ENCODE results near the gene GSE1. TPM values are rescaled to one million over a fixed set of nuclear protein-coding genes. Genes with fewer than 3 reads are reported as not detected.

GSE1 gene
- total RNA-seq, 4 donors from 2014 or later: 54.2 to 155 (median 71.9) TPM

GRCh38 chr16:85602402-85603202 is 10.5 kb upstream of the GSE1 start:
- intact Hi-C loops (cut with DNase I): no loop called here
- peak in 1 of 6 experiments; percentile 3 for TF ChIP-seq CTCF (IDR thresholded peaks at IDR 0.05)
- TF ChIP-seq POLR2A (IDR thresholded peaks at IDR 0.05): no peak
- DNase-seq: peak; percentile 77 to 82

GRCh38 chr16:85603203-85603755 is 9.8 kb upstream of the GSE1 start:
- intact Hi-C loops (cut with DNase I): no loop called here
- Histone ChIP-seq H3K36me3 (no peaks in the 10 kb centered on the region), H3K9me3 (no peaks in the 10 kb centered on the region), H3K4me3 (replicated peaks in 1 of 3) (no peak overlapping the region), H3K4me1 (peaks cover 25 to 52% of the 10 kb centered on the region in 2 donors), H3K27me3 (no peaks in the 10 kb centered on the region), H3K27ac (peak overlapping the region in 2 of 3 donors; percentile 33 to 80)
- 91 to 92% methylated on average over 12 of the region's 12 CpGs for WGBS, 2 donors
- no peak for TF ChIP-seq CTCF (IDR thresholded peaks at IDR 0.05)
- TF ChIP-seq POLR2A (IDR thresholded peaks at IDR 0.05): no peak
- DNase-seq: no peak

More at GRCh38 chr16:85602402-85603202, 10.5 kb upstream of the GSE1 start:
- no peaks in the 10 kb centered on the region for H3K9me3 ChIP-seq
- no peaks in the 10 kb centered on the region for H3K36me3 ChIP-seq
- no peak overlapping the region for H3K4me3 ChIP-seq (replicated peaks in 1 of 3)
- peak overlapping the region; percentile 33 to 80 (median 38) for H3K27ac ChIP-seq
- 72 to 90% methylated on average over 10 to 15 of the region's 24 CpGs for WGBS, 2 donors
- H3K4me1 ChIP-seq: peaks cover 25 to 45% of the 10 kb centered on the region in 2 donors
- H3K27me3 ChIP-seq: no peaks in the 10 kb centered on the region

- no peaks in the 10 kb centered on the region for H3K27me3 ChIP-seq
- no peaks in the 10 kb centered on the region for H3K36me3 ChIP-seq
- H3K9me3 ChIP-seq: no peaks in the 10 kb centered on the region
- H3K4me1 ChIP-seq: peaks cover 25 to 57% of the 10 kb centered on the region in 2 donors
- no peak overlapping the region for H3K27ac ChIP-seq
- intact Hi-C loops (cut with DNase I): no loop called here
- TF ChIP-seq CTCF (IDR thresholded peaks at IDR 0.05) (no peak), POLR2A (IDR thresholded peaks at IDR 0.05) (no peak)
- no peak overlapping the region for H3K4me3 ChIP-seq (replicated peaks in 1 of 3)
- DNase-seq: no peak
- 95 to 97% methylated on average over 10 to 11 of the region's 11 CpGs for WGBS, 2 donors
These were observed 8.9 kb upstream of the GSE1 start for GRCh38 chr16:85604145-85604705.

GRCh38 chr16:85605051-85605911 is 7.8 kb upstream of the GSE1 start:
- H3K4me3 ChIP-seq (replicated peaks in 1 of 3): no peak overlapping the region
- no peaks in the 10 kb centered on the region for H3K27me3 ChIP-seq
- peak; percentile 65 to 67 for DNase-seq
- TF ChIP-seq CTCF (IDR thresholded peaks at IDR 0.05): no peak
- TF ChIP-seq POLR2A (IDR thresholded peaks at IDR 0.05): no peak
- WGBS, 2 donors: 20 to 55% methylated on average over 21 to 28 of the region's 28 CpGs
- H3K36me3 ChIP-seq: no peaks in the 10 kb centered on the region
- H3K9me3 ChIP-seq: no peaks in the 10 kb centered on the region
- H3K4me1 ChIP-seq: peaks cover 28 to 62% of the 10 kb centered on the region in 2 donors
- peak overlapping the region; percentile 31 to 67 (median 65) for H3K27ac ChIP-seq
- intact Hi-C loops (cut with DNase I): loop anchor here (5.0 kb wide), 1 partner anchor 183 kb away; no protein-coding TSS in a partner anchor

Measured in thyroid gland (tissue), 4 donors.